Astrocyte of the spinal cord (primary cell): Measurements from ENCODE around the gene SAMM50.
A peak's percentile ranks its signal among the peaks of the same experiment; 100 is the strongest.

ENCODE experiments used
- DNase-seq: peaks from one replicate; pipeline ENCODE4 v3.0.0; 2011; ENCODE audit warnings: low read depth, low spot score
- H3K4me3 ChIP-seq: 2 replicates; pipeline ENCODE4 v1.5.1; 2011; ENCODE audit warnings: low read depth, mild to moderate bottlenecking, low read length, moderate library complexity
- in situ Hi-C: cut with HindIII; loops from 2 replicates; pipeline ENCODE4 v1.10.0; 2017; ENCODE audit warnings: low sequenced_read_pairs
- TF ChIP-seq, protein P1 (sequence below): IDR thresholded peaks from 2 replicates; pipeline ENCODE4 v1.5.1; 2012; ENCODE audit warnings: low read depth, mild to moderate bottlenecking, low read length, inconsistent platforms

The SAMM50 gene

DNA sequence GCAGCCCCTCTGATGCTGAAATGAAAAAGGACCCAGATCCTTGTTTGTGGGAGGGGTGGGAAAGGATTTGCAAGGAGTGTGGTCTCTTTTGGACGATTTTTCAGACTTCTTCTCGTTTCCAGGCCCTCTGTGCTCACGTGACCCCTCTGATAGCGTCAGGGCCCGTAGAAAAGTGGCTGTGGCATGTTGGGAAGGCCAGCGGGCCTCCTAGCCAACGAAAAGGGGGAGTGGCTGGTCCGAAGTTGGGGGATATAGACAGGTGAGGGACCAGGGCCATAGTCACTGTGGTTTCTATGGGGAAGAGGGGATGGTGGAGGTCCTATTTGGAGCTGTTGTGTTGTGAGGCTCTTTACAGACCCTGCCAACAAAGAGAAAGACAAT lies 75.5 kb downstream of the SAMM50 start:
- in situ Hi-C loops: no loop called here
- no peak for DNase-seq
- TF ChIP-seq, protein P1, sequence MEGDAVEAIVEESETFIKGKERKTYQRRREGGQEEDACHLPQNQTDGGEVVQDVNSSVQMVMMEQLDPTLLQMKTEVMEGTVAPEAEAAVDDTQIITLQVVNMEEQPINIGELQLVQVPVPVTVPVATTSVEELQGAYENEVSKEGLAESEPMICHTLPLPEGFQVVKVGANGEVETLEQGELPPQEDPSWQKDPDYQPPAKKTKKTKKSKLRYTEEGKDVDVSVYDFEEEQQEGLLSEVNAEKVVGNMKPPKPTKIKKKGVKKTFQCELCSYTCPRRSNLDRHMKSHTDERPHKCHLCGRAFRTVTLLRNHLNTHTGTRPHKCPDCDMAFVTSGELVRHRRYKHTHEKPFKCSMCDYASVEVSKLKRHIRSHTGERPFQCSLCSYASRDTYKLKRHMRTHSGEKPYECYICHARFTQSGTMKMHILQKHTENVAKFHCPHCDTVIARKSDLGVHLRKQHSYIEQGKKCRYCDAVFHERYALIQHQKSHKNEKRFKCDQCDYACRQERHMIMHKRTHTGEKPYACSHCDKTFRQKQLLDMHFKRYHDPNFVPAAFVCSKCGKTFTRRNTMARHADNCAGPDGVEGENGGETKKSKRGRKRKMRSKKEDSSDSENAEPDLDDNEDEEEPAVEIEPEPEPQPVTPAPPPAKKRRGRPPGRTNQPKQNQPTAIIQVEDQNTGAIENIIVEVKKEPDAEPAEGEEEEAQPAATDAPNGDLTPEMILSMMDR: no peak
- no peak overlapping the region for H3K4me3 ChIP-seq

DNA sequence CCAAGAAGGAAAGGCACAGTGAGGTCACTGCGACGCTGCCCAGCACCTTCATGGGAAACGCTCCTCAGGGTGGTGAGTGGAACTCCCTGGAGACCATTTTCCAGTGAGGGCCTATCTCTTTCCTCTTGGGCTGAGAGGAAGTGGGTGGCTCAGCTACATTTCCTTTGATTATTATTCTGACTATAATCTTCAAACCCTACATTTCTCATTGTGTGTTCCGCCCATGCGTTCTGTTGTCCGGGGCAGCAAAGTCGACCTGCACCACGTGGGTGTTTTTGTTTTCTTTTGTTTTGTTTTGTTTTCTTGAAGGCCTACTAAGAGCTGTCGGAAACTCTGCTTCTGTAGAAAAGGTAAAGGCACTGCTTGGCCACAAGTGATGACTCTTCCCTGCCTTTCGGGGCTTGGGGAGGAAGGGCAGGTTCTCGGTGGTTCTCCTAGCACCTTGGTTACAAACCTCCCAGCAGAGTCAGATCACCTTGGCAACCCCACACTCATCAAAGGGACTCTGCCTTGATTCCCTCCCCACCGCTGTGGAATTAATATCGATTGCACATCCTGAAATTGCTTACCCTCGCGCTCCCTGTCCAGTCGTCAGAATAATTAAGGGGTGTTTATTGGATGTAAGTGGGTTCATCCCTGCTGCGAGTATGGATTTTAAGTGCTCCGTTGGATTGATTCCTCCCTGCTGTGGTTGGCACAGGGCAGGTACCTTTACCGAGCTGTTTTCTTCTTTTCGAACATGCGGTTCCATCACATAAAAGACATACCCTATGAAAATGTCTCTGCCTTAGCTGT lies 76.1 kb downstream of the SAMM50 start:
- no peak for DNase-seq
- TF ChIP-seq, protein P1: no peak
- H3K4me3 ChIP-seq: no peak overlapping the region
- in situ Hi-C loops: no loop called here

DNA sequence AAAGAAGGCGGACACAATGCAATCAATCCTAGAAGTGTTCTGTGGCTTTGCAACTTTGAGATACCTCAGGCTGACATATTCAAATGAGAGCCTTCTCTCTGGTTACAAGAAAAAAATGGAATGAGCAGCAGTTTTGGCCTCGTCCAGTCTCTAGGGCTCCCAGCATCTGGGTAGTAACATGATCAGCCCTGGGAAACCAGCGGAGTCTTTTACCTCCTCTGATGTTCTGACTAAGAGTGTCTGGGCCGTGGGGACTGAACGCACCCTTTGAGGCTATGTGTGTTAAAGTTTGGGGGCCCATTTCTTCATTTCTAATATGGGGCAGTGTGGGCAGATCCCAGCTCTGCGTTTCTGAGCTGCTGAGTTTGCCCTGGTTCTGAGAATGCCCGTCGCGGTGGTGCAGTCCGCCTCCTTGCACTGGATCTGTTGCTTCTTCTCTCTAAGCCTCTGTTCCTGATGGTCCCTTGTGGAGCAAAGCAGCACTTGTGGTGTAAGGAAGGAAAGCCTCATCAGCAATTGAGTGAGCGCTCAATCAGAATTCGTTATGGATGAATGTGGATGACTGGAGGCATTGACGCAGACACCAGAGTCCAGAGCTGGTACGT lies 77.0 kb downstream of the SAMM50 start:
- peak; percentile 50 for DNase-seq
- TF ChIP-seq, protein P1: no peak
- H3K4me3 ChIP-seq: no peak overlapping the region
- in situ Hi-C loops: no loop called here

DNA sequence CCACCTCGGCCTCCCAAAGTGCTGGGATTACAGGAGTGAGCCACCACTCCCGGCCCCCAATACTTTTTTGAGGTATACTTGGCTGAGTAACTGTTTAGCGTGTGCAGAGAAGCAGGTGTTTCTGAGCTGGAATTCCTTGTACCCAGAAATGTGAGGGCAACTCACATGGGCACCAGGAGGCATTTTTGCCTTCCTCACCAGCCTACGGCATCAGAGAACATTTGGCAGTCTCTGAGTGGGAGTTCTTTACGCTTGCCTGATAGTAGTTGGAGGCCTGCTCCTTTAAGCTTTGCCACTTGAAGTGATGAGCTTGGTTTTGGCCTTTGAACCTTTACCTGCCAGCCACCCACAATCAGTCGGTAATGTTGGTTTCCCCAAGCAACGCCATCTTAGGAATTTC lies 78.0 kb downstream of the SAMM50 start:
- no peak overlapping the region for H3K4me3 ChIP-seq
- DNase-seq: no peak
- TF ChIP-seq, protein P1: no peak
- in situ Hi-C loops: no loop called here

DNA sequence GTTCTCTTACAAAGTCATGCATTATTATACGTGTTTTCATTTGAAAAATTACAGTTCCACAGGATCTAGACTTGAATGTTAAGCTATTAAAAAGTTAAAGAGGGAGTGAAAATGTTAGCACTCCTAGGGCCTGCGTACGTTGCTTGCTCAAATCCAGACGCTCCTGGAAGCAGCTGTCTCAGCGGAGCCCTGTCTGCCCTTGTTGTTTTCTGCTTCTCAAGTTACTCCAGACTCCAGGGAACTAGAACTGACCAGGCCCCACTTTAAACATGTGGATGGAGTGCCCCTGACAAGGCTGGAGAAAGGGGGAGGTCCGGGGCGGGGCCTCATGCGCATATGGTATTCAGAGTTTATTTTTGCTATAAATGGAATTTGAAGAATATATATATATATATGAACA lies 78.5 kb downstream of the SAMM50 start:
- peak; percentile 63 for DNase-seq

DNA sequence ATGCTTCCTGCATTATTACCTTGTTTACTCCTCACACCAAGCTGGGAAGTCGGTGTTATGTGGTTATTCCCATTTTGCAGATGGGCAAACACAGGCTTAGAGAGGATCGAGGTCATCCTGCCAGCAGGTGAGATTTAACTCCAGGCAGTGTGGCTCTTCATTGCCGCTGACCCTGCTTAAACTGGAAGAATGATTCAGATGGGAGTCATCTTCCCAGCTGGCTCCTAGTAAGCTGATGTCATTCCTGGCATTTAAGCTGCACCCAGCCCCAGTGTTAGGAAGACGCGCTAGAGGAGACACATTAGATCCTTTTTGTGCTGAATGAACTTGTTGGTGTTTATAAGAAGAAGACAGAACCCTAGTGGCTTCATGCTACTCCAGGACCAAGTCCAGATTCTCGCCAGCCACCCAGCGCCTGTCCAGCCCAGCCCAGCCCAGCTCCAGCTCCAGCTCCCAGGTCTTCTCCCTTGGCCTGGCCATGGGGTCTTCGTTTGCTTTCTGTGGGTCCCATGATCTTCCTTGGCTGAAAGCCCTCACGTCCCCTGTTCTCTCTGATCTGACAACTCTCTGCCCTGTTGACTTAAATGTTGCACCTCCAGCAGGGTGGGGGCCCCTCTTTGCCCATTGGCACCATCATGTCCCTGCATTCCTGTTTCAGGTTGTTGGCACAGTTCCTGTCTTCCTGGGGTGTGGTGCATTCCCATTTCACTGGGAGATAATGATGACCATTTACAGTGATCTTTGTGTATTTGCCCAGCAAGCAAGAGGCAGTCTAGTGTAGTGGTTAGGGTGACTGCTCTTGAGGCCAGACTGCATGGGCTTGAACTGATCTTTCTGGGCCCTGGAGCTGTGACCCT lies 82.5 kb downstream of the SAMM50 start:
- in situ Hi-C loops: no loop called here

More for the DNA sequence above, 78.5 kb downstream of the SAMM50 start:
- no peak overlapping the region for H3K4me3 ChIP-seq
- TF ChIP-seq, protein P1: no peak
- in situ Hi-C loops: no loop called here

More for the DNA sequence above, 82.5 kb downstream of the SAMM50 start:
- H3K4me3 ChIP-seq: no peak overlapping the region
- peak; percentile 93 for DNase-seq
- TF ChIP-seq, protein P1: no peak
